ENCODE results near the gene DNAH1. TPM values are rescaled to one million over a fixed set of nuclear protein-coding genes. Genes with fewer than 3 reads are reported as not detected.
"Not testable (repeated sequence)": the region's sequence is repeated elsewhere in the genome, so short reads cannot be mapped to it uniquely, and the experiment has no call there.

The DNAH1 gene
- total RNA-seq, result 1 to 10 TPM; 7.0 to 9.1 TPM

GRCh38 chr3:52315977-52316764 is at the start of gene DNAH1:
Gene DNAH1 (plus strand): TSS chr3:52316319. CDS start chr3:52322443, 6,124 bp downstream.
- H3K4me1 ChIP-seq, result peaks cover 6% of the 10 kb centered on the region
- no peaks in the 10 kb centered on the region for H3K9me3 ChIP-seq
- intact Hi-C loops (cut with DNase I), result no loop called here
- H3K9ac ChIP-seq (ENCODE audit: low read depth in 2 of 2, low read length in 2 of 2), result peak within 1 kb of the TSS; percentile 32 to 56
- no peak within 1 kb of the TSS for H3K27ac ChIP-seq
- no peaks in the 10 kb centered on the region for H3K27me3 ChIP-seq
- no peak for DNase-seq
- peak within 1 kb of the TSS; percentile 20 for H3K4me3 ChIP-seq
- H3K36me3 ChIP-seq, result no peaks in the 10 kb centered on the region
- no peak for TF ChIP-seq CTCF (IDR thresholded peaks at IDR 0.05)

- no peak for TF ChIP-seq CTCF (IDR thresholded peaks at IDR 0.05)
- no peak for DNase-seq
- no peak overlapping the region for H3K9ac ChIP-seq (ENCODE audit: low read depth in 2 of 2, low read length in 2 of 2)
- H3K4me1 ChIP-seq, result no peaks in the 10 kb centered on the region
- H3K27ac ChIP-seq, result no peak overlapping the region
- intact Hi-C loops (cut with DNase I), result no loop called here
- H3K4me3 ChIP-seq, result no peak overlapping the region
- H3K9me3 ChIP-seq, result no peaks in the 10 kb centered on the region
- H3K27me3 ChIP-seq, result no peaks in the 10 kb centered on the region
- peaks cover 39% of the 10 kb centered on the region for H3K36me3 ChIP-seq
Observed at GRCh38 chr3:52268036-52268435, 48.1 kb upstream of the DNAH1 start.

GRCh38 chr3:52269776-52270175 is 46.3 kb upstream of the DNAH1 start:
- Histone ChIP-seq H3K9me3 (no peaks in the 10 kb centered on the region), H3K27me3 (no peaks in the 10 kb centered on the region), H3K4me3 (no peak overlapping the region), H3K27ac (peak overlapping the region; percentile 62), H3K9ac (ENCODE audit: low read depth in 2 of 2, low read length in 2 of 2) (no peak overlapping the region), H3K36me3 (peaks cover 34% of the 10 kb centered on the region), H3K4me1 (no peaks in the 10 kb centered on the region)
- no peak for DNase-seq
- intact Hi-C loops (cut with DNase I), result loop anchor here (5.0 kb wide), 1 partner anchor 32 kb away; the partner anchor contains the start of gene TWF2
- no peak for TF ChIP-seq CTCF (IDR thresholded peaks at IDR 0.05)

GRCh38 chr3:52270252-52270754 is 45.8 kb upstream of the DNAH1 start:
- intact Hi-C loops (cut with DNase I), result loop anchor here (5.0 kb wide), 1 partner anchor 33 kb away; the partner anchor contains the start of gene TWF2
- Histone ChIP-seq H3K9ac (ENCODE audit: low read depth in 2 of 2, low read length in 2 of 2) (no peak overlapping the region), H3K4me1 (no peaks in the 10 kb centered on the region), H3K27me3 (no peaks in the 10 kb centered on the region), H3K9me3 (no peaks in the 10 kb centered on the region), H3K36me3 (peaks cover 30% of the 10 kb centered on the region), H3K4me3 (no peak overlapping the region), H3K27ac (peak overlapping the region; percentile 62)
- no peak for TF ChIP-seq CTCF (IDR thresholded peaks at IDR 0.05)
- DNase-seq, result no peak

GRCh38 chr3:52272172-52272571 is 43.9 kb upstream of the DNAH1 start:
- Histone ChIP-seq H3K9ac (ENCODE audit: low read depth in 2 of 2, low read length in 2 of 2) (peak overlapping the region in 1 of 2 donors; percentile 17), H3K36me3 (peaks cover 17% of the 10 kb centered on the region), H3K27ac (peak overlapping the region; percentile 2)
- not testable (repeated sequence) for H3K4me1 ChIP-seq, H3K9me3 ChIP-seq, H3K4me3 ChIP-seq, DNase-seq, H3K27me3 ChIP-seq
- intact Hi-C loops (cut with DNase I), result loop anchor here (5.0 kb wide), 1 partner anchor 35 kb away; the partner anchor contains the start of gene TWF2

- Histone ChIP-seq H3K36me3 (peaks cover 16% of the 10 kb centered on the region), H3K27ac (no peak overlapping the region), H3K4me1 (no peaks in the 10 kb centered on the region)
Observed at GRCh38 chr3:52272831-52273230, 43.3 kb upstream of the DNAH1 start.

GRCh38 chr3:52274781-52275180 is 41.3 kb upstream of the DNAH1 start:
- H3K9me3 ChIP-seq; H3K4me1 ChIP-seq; H3K27ac ChIP-seq; H3K4me3 ChIP-seq; H3K9ac ChIP-seq (ENCODE audit: low read depth in 2 of 2, low read length in 2 of 2); H3K27me3 ChIP-seq; H3K36me3 ChIP-seq; DNase-seq: not testable (repeated sequence)
- intact Hi-C loops (cut with DNase I), result loop anchor here (5.0 kb wide), 1 partner anchor 37 kb away; the partner anchor contains the start of gene TWF2

More at GRCh38 chr3:52272831-52273230, 43.3 kb upstream of the DNAH1 start:
- DNase-seq, result no peak
- TF ChIP-seq CTCF (IDR thresholded peaks at IDR 0.05), result no peak
- Histone ChIP-seq H3K9ac (ENCODE audit: low read depth in 2 of 2, low read length in 2 of 2) (no peak overlapping the region), H3K4me3 (no peak overlapping the region), H3K9me3 (no peaks in the 10 kb centered on the region), H3K27me3 (no peaks in the 10 kb centered on the region)
- intact Hi-C loops (cut with DNase I), result loop anchor here (5.0 kb wide), 1 partner anchor 36 kb away; the partner anchor contains the start of gene TWF2

Measured in colonic mucosa (tissue), 4 donors.